HEK293 (cell line): ENCODE results near the gene MAP3K5.

Experiments used
- CTCF ChIA-PET: fragments of 350-600 bp; formaldehyde crosslinking; extraction: SDS; loops from one replicate; lab custom pipeline; 2021; ENCODE audit warnings: antibody characterized with exemption; lab: Yijun Ruan, JAX
- POLR2A ChIA-PET: fragments of 300-600 bp; formaldehyde crosslinking; extraction: SDS; loops from one replicate; lab custom pipeline; 2020; ENCODE audit warnings: antibody characterized with exemption, inconsistent platforms; lab: Yijun Ruan, JAX
- H3K27ac ChIP-seq: fragments of 200-500 bp; sonication (Bioruptor generic); 2 replicates; pipeline ENCODE4 v1.5.1; 2014; ENCODE audit warnings: low read depth, low read length, control low read depth, inconsistent platforms; ENCODE audit errors: extremely low read depth
- H3K36me3 ChIP-seq, 2 experiments: fragments of 200-500 bp in 1 of 2; sonication (Bioruptor generic) in 1 of 2; 1 replicate in 1 of 2; 2 replicates in 1 of 2; pipeline ENCODE4 v1.5.1; 2014 to 2017; ENCODE audit warnings: inconsistent platforms in 2 of 2, low read length in 2 of 2; ENCODE audit not compliant: control insufficient read depth in 2 of 2, insufficient read depth in 1 of 2
- H3K4me1 ChIP-seq: fragments of 200-500 bp; sonication (Bioruptor generic); 2 replicates; pipeline ENCODE4 v1.5.1; 2014; ENCODE audit warnings: mild to moderate bottlenecking, low read length, inconsistent platforms; ENCODE audit not compliant: control insufficient read depth, insufficient read depth
- H3K4me3 ChIP-seq: 2 replicates; pipeline ENCODE4 v1.5.1; 2011; ENCODE audit warnings: low read depth, mild to moderate bottlenecking, control low read depth, low read length, moderate library complexity
- H3K9me3 ChIP-seq: fragments of 200-500 bp; sonication (Bioruptor generic); 2 replicates; pipeline ENCODE4 v1.5.1; 2014; ENCODE audit warnings: low read depth, low read length, inconsistent platforms; ENCODE audit not compliant: control insufficient read depth, insufficient read depth
- BCL11B ChIP-seq: fragments of 450-650 bp; formaldehyde crosslinking; IDR thresholded peaks from 2 replicates; pipeline ENCODE4 v1.5.1; 2016; ENCODE audit warnings: low read depth, missing biosample characterization, missing genetic modification characterization
- ELK4 ChIP-seq: IDR thresholded peaks from 2 replicates; pipeline ENCODE4 v1.6.1; 2011; ENCODE audit warnings: mild to moderate bottlenecking, low read depth, low read length, borderline replicate concordance
- FEZF1 ChIP-seq: fragments of 450-650 bp; formaldehyde crosslinking; IDR thresholded peaks from 2 replicates; pipeline ENCODE4 v1.5.1; 2016; ENCODE audit warnings: missing biosample characterization, missing genetic modification characterization
- GLIS1 ChIP-seq: fragments of 450-650 bp; formaldehyde crosslinking; IDR thresholded peaks from 2 replicates; pipeline ENCODE4 v1.5.1; 2016; ENCODE audit warnings: missing biosample characterization, missing genetic modification characterization
- HOXA7 ChIP-seq: sonication (generic); formaldehyde crosslinking; IDR thresholded peaks from 2 replicates; pipeline ENCODE4 v1.8.1; 2022; ENCODE audit warnings: missing genetic modification reagents, borderline replicate concordance
- HOXC10 ChIP-seq: sonication (generic); formaldehyde crosslinking; IDR thresholded peaks from 2 replicates; pipeline ENCODE4 v1.8.1; 2023; ENCODE audit warnings: mild to moderate bottlenecking, missing genetic modification reagents
- KLF1 ChIP-seq: fragments of 450-650 bp; formaldehyde crosslinking; IDR thresholded peaks from 2 replicates; pipeline ENCODE4 v1.5.1; 2016; ENCODE audit warnings: missing biosample characterization, missing genetic modification characterization
- KLF16 ChIP-seq: fragments of 450-650 bp; formaldehyde crosslinking; IDR thresholded peaks from 2 replicates; pipeline ENCODE4 v1.5.1; 2017; ENCODE audit warnings: missing biosample characterization, missing genetic modification characterization
- MEIS1 ChIP-seq: sonication (generic); formaldehyde crosslinking; IDR thresholded peaks from 2 replicates; pipeline ENCODE4 v1.8.1; 2022; ENCODE audit warnings: missing genetic modification reagents, mild to moderate bottlenecking, borderline replicate concordance
- MYNN ChIP-seq: fragments of 450-650 bp; formaldehyde crosslinking; IDR thresholded peaks from 2 replicates; pipeline ENCODE4 v1.5.1; 2016; ENCODE audit warnings: missing biosample characterization, missing genetic modification characterization, borderline replicate concordance
- TCF7L2 ChIP-seq: IDR thresholded peaks from 2 replicates; pipeline ENCODE4 v1.6.1; 2011; ENCODE audit warnings: low read depth, mild to moderate bottlenecking, inconsistent platforms, low read length, moderate library complexity, borderline replicate concordance
- ZBTB26 ChIP-seq: fragments of 450-650 bp; formaldehyde crosslinking; optimal IDR thresholded peaks from 2 replicates; pipeline ENCODE3; 2016; ENCODE audit warnings: missing biosample characterization, mild to moderate bottlenecking, missing genetic modification characterization
- ZIC2 ChIP-seq: fragments of 450-650 bp; formaldehyde crosslinking; IDR thresholded peaks from 2 replicates; pipeline ENCODE4 v1.5.1; 2016; ENCODE audit warnings: missing biosample characterization, missing genetic modification characterization
- ZNF114 ChIP-seq: fragments of 450-650 bp; formaldehyde crosslinking; IDR thresholded peaks from 2 replicates; pipeline ENCODE4 v1.5.0; 2017; ENCODE audit warnings: missing biosample characterization, missing genetic modification characterization
- ZNF133 ChIP-seq: fragments of 450-650 bp; formaldehyde crosslinking; IDR thresholded peaks from 2 replicates; pipeline ENCODE4 v1.5.1; 2016; ENCODE audit warnings: missing biosample characterization, missing genetic modification characterization
- ZNF140 ChIP-seq: fragments of 450-650 bp; formaldehyde crosslinking; IDR thresholded peaks from 2 replicates; pipeline ENCODE4 v1.5.1; 2016; ENCODE audit warnings: missing biosample characterization, missing genetic modification characterization
- ZNF148 ChIP-seq: fragments of 450-650 bp; formaldehyde crosslinking; IDR thresholded peaks from 2 replicates; pipeline ENCODE4 v1.5.0; 2017; ENCODE audit warnings: missing biosample characterization, missing genetic modification characterization, borderline replicate concordance
- ZNF214 ChIP-seq: fragments of 450-650 bp; formaldehyde crosslinking; IDR thresholded peaks from 2 replicates; pipeline ENCODE4 v1.5.1; 2017; ENCODE audit warnings: missing biosample characterization, mild to moderate bottlenecking, missing genetic modification characterization, borderline replicate concordance
- ZNF248 ChIP-seq: fragments of 450-650 bp; formaldehyde crosslinking; IDR thresholded peaks from 2 replicates; pipeline ENCODE4 v1.5.1; 2017; ENCODE audit warnings: missing biosample characterization, missing genetic modification characterization
- ZNF398 ChIP-seq: fragments of 450-650 bp; formaldehyde crosslinking; IDR thresholded peaks from 2 replicates; pipeline ENCODE4 v1.5.1; 2017; ENCODE audit warnings: missing biosample characterization, missing genetic modification characterization
- ZNF555 ChIP-seq: fragments of 450-650 bp; formaldehyde crosslinking; conservative IDR thresholded peaks from 2 replicates; pipeline ENCODE4 v1.5.1; 2017; ENCODE audit warnings: missing biosample characterization, mild to moderate bottlenecking, missing genetic modification characterization, inconsistent platforms
- ZNF561 ChIP-seq: fragments of 450-650 bp; IDR thresholded peaks from 2 replicates; pipeline ENCODE4 v1.5.1; 2018; ENCODE audit warnings: missing biosample characterization, missing genetic modification characterization, borderline replicate concordance
- ZNF585B ChIP-seq: fragments of 450-650 bp; formaldehyde crosslinking; IDR thresholded peaks from 2 replicates; pipeline ENCODE4 v1.5.1; 2016; ENCODE audit warnings: missing biosample characterization, missing genetic modification characterization
- ZNF596 ChIP-seq: fragments of 450-650 bp; IDR thresholded peaks from 2 replicates; pipeline ENCODE4 v1.5.0; 2018; ENCODE audit warnings: missing biosample characterization, mild to moderate bottlenecking, missing genetic modification characterization, moderate library complexity
- ZNF639 ChIP-seq: fragments of 450-650 bp; formaldehyde crosslinking; IDR thresholded peaks from 2 replicates; pipeline ENCODE4 v1.5.1; 2016; ENCODE audit warnings: missing biosample characterization, missing genetic modification characterization
- ZNF654 ChIP-seq: fragments of 450-650 bp; formaldehyde crosslinking; IDR thresholded peaks from 2 replicates; pipeline ENCODE4 v1.5.1; 2016; ENCODE audit warnings: low read depth, missing biosample characterization, missing genetic modification characterization
- ZNF664 ChIP-seq: fragments of 450-650 bp; formaldehyde crosslinking; IDR thresholded peaks from 2 replicates; pipeline ENCODE4 v1.5.1; 2016; ENCODE audit warnings: missing biosample characterization, missing genetic modification characterization
- ZNF707 ChIP-seq: fragments of 450-650 bp; formaldehyde crosslinking; IDR thresholded peaks from 2 replicates; pipeline ENCODE4 v1.5.1; 2016; ENCODE audit warnings: missing biosample characterization, missing genetic modification characterization
- ZSCAN18 ChIP-seq: fragments of 450-650 bp; formaldehyde crosslinking; IDR thresholded peaks from 2 replicates; pipeline ENCODE4 v1.5.1; 2016; ENCODE audit warnings: missing biosample characterization, missing genetic modification characterization

MAP3K5 gene

GRCh38 chr6:136525586-136526195 lies 266.6 kb downstream of the MAP3K5 start:
- ChIA-PET CTCF (interaction anchor here (0.6 to 3.2 kb wide), 7 partner anchors 9 to 208 kb away, joined by 3 to 14 read pairs (median 3); partner anchors contain the start of gene MAP7), POLR2A (interaction anchor here (0.5 to 1.1 kb wide), 2 partner anchors 24 to 130 kb away, joined by 3 read pairs; partner anchors contain the start of gene MAP7)
- Histone ChIP-seq H3K4me3 (no peak overlapping the region), H3K36me3 (no peaks in the 10 kb centered on the region), H3K27ac (no peak overlapping the region), H3K9me3 (no peaks in the 10 kb centered on the region), H3K4me1 (peaks cover 28% of the 10 kb centered on the region)
- no peak for TF ChIP-seq ZNF639 (tag by site-specific recombination)
- TF ChIP-seq MEIS1: no peak
- no peak for TF ChIP-seq ZNF133 (tag by site-specific recombination)
- no peak for TF ChIP-seq HOXA7 (CRISPR knock-in tag)
- no peak for TF ChIP-seq GLIS1
- TF ChIP-seq ZBTB26 (tag by site-specific recombination): peak; percentile 18
- no peak for TF ChIP-seq ZNF596 (tag by site-specific recombination)
- TF ChIP-seq ZNF585B (tag by site-specific recombination): no peak
- TF ChIP-seq ZNF654 (tag by site-specific recombination): peak; percentile 31; the same call in 1 of the 2 replicates
- TF ChIP-seq ZNF148: no peak
- no peak for TF ChIP-seq TCF7L2
- no peak for TF ChIP-seq ZNF398 (tag by site-specific recombination)
- TF ChIP-seq ZIC2 (tag by site-specific recombination): no peak
- no peak for TF ChIP-seq ZNF707 (tag by site-specific recombination)
- no peak for TF ChIP-seq KLF1 (tag by site-specific recombination)
- no peak for TF ChIP-seq HOXC10 (CRISPR knock-in tag)
- no peak for TF ChIP-seq ZNF140 (tag by site-specific recombination)
- no peak for TF ChIP-seq BCL11B (tag by site-specific recombination)
- TF ChIP-seq ZSCAN18: no peak
- TF ChIP-seq ZNF248: no peak
- no peak for TF ChIP-seq ELK4
- no peak for TF ChIP-seq ZNF114 (tag by site-specific recombination)
- no peak; the same call in 1 of the 2 replicates for TF ChIP-seq MYNN (tag by site-specific recombination)
- TF ChIP-seq ZNF555: no peak
- 0 out of 2 replicates have a peak, but pooled peaks have one; percentile 39 for TF ChIP-seq ZNF664 (tag by site-specific recombination)
- no peak for TF ChIP-seq ZNF561 (tag by site-specific recombination)
- peak; percentile 28; the same call in 1 of the 2 replicates for TF ChIP-seq FEZF1
- no peak for TF ChIP-seq ZNF214 (tag by site-specific recombination)
- TF ChIP-seq KLF16 (tag by site-specific recombination): no peak
